ENCODE data around the gene PABPC4L.

- TF ChIP-seq CTCF (conservative IDR thresholded peaks at IDR 0.05 in 1 of 2, IDR thresholded peaks at IDR 0.05 in 1 of 2; ENCODE audit: low read depth in 1 of 2, low read length in 2 of 2) = no peak
- no peak for TF ChIP-seq EZH2 (IDR thresholded peaks at IDR 0.05; ENCODE audit: low read length, missing control alignments)
Observed at GRCh38 chr4:134200811-134201215, 776 bp downstream of the PABPC4L start.
